Lower leg skin (tissue), 4 donors: ENCODE data around the gene UBR4. TPM values are rescaled to one million over a fixed set of nuclear protein-coding genes. Genes with fewer than 3 reads are reported as not detected.

Experiments
- DNase-seq, 2 donors: peaks; one replicate each; pipeline ENCODE4 v3.0.0-alpha.2; 2019; ENCODE audit warnings: low spot score in 2 of 2
- H3K4me3 ChIP-seq: fragments of 200-600 bp; sonication (generic); 2 replicates; pipeline ENCODE4 v1.5.1; 2017; ENCODE audit warnings: mild to moderate bottlenecking, low read depth; ENCODE audit not compliant: poor library complexity, severe bottlenecking
- CTCF ChIP-seq, 3 donors: fragments of 450-650 bp; IDR thresholded peaks; one replicate each; pipeline ENCODE4 v1.5.1; 2016; ENCODE audit warnings: antibody characterized with exemption in 3 of 3, mild to moderate bottlenecking in 3 of 3, moderate library complexity in 2 of 3
- POLR2A ChIP-seq, 2 donors: fragments of 450-650 bp; IDR thresholded peaks; one replicate each; pipeline ENCODE4 v1.6.1; 2016 to 2017; ENCODE audit warnings: antibody characterized with exemption in 2 of 2, mild to moderate bottlenecking in 1 of 2, moderate library complexity in 1 of 2
- WGBS, 2 donors: methylation state at CpG; one replicate each; pipeline ENCODE4 v1.1.5; 2018; 5-methylcytosine and 5-hydroxymethylcytosine counted together
- intact Hi-C: fragments of 100-400 bp; cut with DNase I; formaldehyde crosslinking; loops from one replicate; pipeline ENCODE4 v1.15.0; 2023; ENCODE audit warnings: low total_unique reads
- total RNA-seq, 4 donors: library from RNA; depleted of rRNA; stranded (reverse); fragments of >200 nt; gene quantifications; one replicate each; pipeline ENCODE4 v1.1.0, GENCODE V29; 2016

UBR4 gene
- total RNA-seq, 4 donors from 2014 or later: 255 to 380 (median 329) TPM

- no peak overlapping the region for H3K4me3 ChIP-seq
- DNase-seq: no peak
- TF ChIP-seq CTCF (IDR thresholded peaks at IDR 0.05): no peak
- intact Hi-C loops: loop anchor here (5.0 kb wide), 1 partner anchor 137 kb away; no protein-coding TSS in a partner anchor
- WGBS, 2 donors: 92 to 94% methylated on average over 20 of the region's 20 CpGs
Observed at GRCh38 chr1:19084206-19084738, 125.8 kb downstream of the UBR4 start.

DNA sequence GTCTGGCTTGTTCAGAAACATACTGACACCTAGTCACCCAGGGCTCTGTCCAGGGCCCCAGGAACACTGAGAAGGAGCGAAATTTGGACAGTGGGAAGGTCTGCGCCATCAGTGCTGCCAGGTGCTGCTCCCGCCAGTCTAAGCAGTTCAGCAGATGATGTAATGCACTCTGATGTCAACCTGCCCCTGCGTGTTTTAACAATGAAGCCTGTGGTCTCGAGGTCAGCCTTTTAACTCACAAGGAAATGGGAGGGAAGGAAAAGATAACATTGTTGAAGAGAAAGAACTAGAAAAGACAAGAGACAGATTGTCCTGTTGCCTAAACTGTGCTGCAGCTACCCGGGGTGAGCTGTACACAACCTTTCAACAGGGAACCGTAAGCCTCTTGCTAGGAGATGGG is 127.0 kb downstream of the UBR4 start:
- peak in 1 of 2 donors; percentile 74 for DNase-seq
- no peak for TF ChIP-seq POLR2A (IDR thresholded peaks at IDR 0.05)
- TF ChIP-seq CTCF (IDR thresholded peaks at IDR 0.05): no peak
- intact Hi-C loops: loop anchor here (5.0 kb wide), 1 partner anchor 136 kb away; no protein-coding TSS in a partner anchor
- WGBS, 2 donors: 70 to 74% methylated on average over 7 of the region's 7 CpGs
- no peak overlapping the region for H3K4me3 ChIP-seq

- H3K4me3 ChIP-seq: peak overlapping the region; percentile 7
- DNase-seq: peak; percentile 81 to 91
- no peak for TF ChIP-seq POLR2A (IDR thresholded peaks at IDR 0.05)
- no peak for TF ChIP-seq CTCF (IDR thresholded peaks at IDR 0.05)
- intact Hi-C loops: loop anchor here (5.0 kb wide), 1 partner anchor 134 kb away; no protein-coding TSS in a partner anchor
- 30 to 34% methylated on average over 21 of the region's 21 CpGs for WGBS, 2 donors
Observed at GRCh38 chr1:19081218-19081893, 128.7 kb downstream of the UBR4 start.

DNA sequence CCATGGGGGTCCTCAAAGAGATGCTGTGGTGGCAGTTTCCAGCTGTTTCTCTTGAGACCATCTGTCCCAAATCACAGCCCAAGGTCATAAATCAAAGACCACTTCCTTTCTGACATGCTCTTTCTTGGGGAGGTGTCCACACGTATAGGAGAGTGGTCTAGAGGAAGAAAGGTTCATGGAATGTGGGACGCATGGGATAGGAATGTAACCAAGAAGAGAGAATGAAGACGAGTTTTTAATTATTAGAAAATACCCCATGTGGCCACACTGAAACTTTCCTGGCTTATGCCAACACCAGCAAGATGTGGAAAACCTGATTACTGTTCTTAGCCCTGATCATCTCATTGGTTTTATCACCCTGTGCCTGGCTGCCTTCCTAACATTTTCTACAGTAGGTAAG is 129.3 kb downstream of the UBR4 start:
- peak overlapping the region; percentile 7 for H3K4me3 ChIP-seq
- WGBS, 2 donors: 44 to 49% methylated on average over 3 of the region's 3 CpGs
- no peak for DNase-seq
- intact Hi-C loops: loop anchor here (5.0 kb wide), 1 partner anchor 133 kb away; no protein-coding TSS in a partner anchor
- TF ChIP-seq POLR2A (IDR thresholded peaks at IDR 0.05) (no peak), CTCF (IDR thresholded peaks at IDR 0.05) (no peak)

- TF ChIP-seq CTCF (IDR thresholded peaks at IDR 0.05): no peak
- no peak for DNase-seq
- WGBS, 2 donors: 57 to 66% methylated on average over 16 of the region's 16 CpGs
- H3K4me3 ChIP-seq: no peak overlapping the region
- intact Hi-C loops: loop anchor here (5.0 kb wide), 1 partner anchor 133 kb away; no protein-coding TSS in a partner anchor
Observed at GRCh38 chr1:19079541-19080472, 130.3 kb downstream of the UBR4 start.
